HepG2 (cell line): Measurements from ENCODE around the gene PLCG1. TPM values are rescaled to one million over a fixed set of nuclear protein-coding genes. Genes with fewer than 3 reads are reported as not detected.
A peak's percentile ranks its signal among the peaks of the same experiment; 100 is the strongest.

ENCODE experiments used
- ARNTL ChIP-seq: sonication (generic); formaldehyde crosslinking; IDR thresholded peaks from 2 replicates; pipeline ENCODE4 v1.4.0; 2020; ENCODE audit warnings: mild to moderate bottlenecking, missing genetic modification reagents
- ATAD3A ChIP-seq: sonication (generic); formaldehyde crosslinking; IDR thresholded peaks from 2 replicates; pipeline ENCODE4 v1.4.0; 2020; ENCODE audit warnings: missing genetic modification reagents
- ATF1 ChIP-seq: IDR thresholded peaks from 2 replicates; pipeline ENCODE4 v1.6.1; 2016; ENCODE audit warnings: mild to moderate bottlenecking, control low read depth
- DRAP1 ChIP-seq: IDR thresholded peaks from 2 replicates; pipeline ENCODE4 v1.6.1; 2016; ENCODE audit warnings: missing genetic modification reagents, missing compliant biosample characterization
- FOXA1 ChIP-seq, 2 experiments: fragments of 450-650 bp in 1 of 2; sonication (generic) in 1 of 2; formaldehyde crosslinking in 1 of 2; IDR thresholded peaks; 2 replicates each; pipeline versions ENCODE4 v1.4.0 to v1.6.1; 2016 to 2020; ENCODE audit warnings: missing genetic modification reagents in 1 of 2
- FOXJ3 ChIP-seq: sonication (generic); formaldehyde crosslinking; IDR thresholded peaks from 2 replicates; pipeline ENCODE4 v1.4.0; 2020; ENCODE audit warnings: missing genetic modification reagents, mild to moderate bottlenecking, borderline replicate concordance
- FOXO1 ChIP-seq: sonication (generic); formaldehyde crosslinking; IDR thresholded peaks from 2 replicates; pipeline ENCODE4 v1.4.0; 2020; ENCODE audit warnings: missing genetic modification reagents
- GPN1 ChIP-seq: sonication (generic); formaldehyde crosslinking; IDR thresholded peaks from 2 replicates; pipeline ENCODE4 v1.5.1; 2020; ENCODE audit warnings: missing genetic modification reagents, borderline replicate concordance
- MED8 ChIP-seq: sonication (generic); formaldehyde crosslinking; IDR thresholded peaks from 2 replicates; pipeline ENCODE4 v1.8.1; 2023; ENCODE audit warnings: mild to moderate bottlenecking, missing genetic modification reagents; ENCODE audit not compliant: insufficient replicate concordance
- MLLT10 ChIP-seq: sonication (generic); formaldehyde crosslinking; IDR thresholded peaks from 2 replicates; pipeline ENCODE4 v1.4.0; 2020; ENCODE audit warnings: missing genetic modification reagents
- NFAT5 ChIP-seq: sonication (generic); formaldehyde crosslinking; IDR thresholded peaks from 2 replicates; pipeline ENCODE4 v1.4.0; 2020; ENCODE audit warnings: missing genetic modification reagents
- POLR2AphosphoS2 ChIP-seq: IDR thresholded peaks from 2 replicates; pipeline ENCODE4 v1.6.1; 2011; ENCODE audit warnings: low read depth, low read length, improper control_type of control experiment
- RARA ChIP-seq: IDR thresholded peaks from 2 replicates; pipeline ENCODE4 v1.6.1; 2016; ENCODE audit warnings: missing genetic modification reagents, missing compliant biosample characterization
- RORA ChIP-seq: sonication (generic); formaldehyde crosslinking; IDR thresholded peaks from 2 replicates; pipeline ENCODE4 v1.5.0; 2020; ENCODE audit warnings: mild to moderate bottlenecking, missing genetic modification reagents, moderate library complexity
- SALL1 ChIP-seq: sonication (generic); formaldehyde crosslinking; IDR thresholded peaks from 2 replicates; pipeline ENCODE4 v1.8.0; 2022; ENCODE audit warnings: mild to moderate bottlenecking, missing genetic modification reagents
- SMAD3 ChIP-seq: sonication (generic); formaldehyde crosslinking; IDR thresholded peaks from 2 replicates; pipeline ENCODE4 v1.4.0; 2020; ENCODE audit warnings: missing genetic modification reagents
- SNRNP70 ChIP-seq: fragments of 200-400 bp; formaldehyde crosslinking; IDR thresholded peaks from 2 replicates; pipeline ENCODE4 v1.6.1; 2017; ENCODE audit warnings: mild to moderate bottlenecking, low read depth, low read length, moderate library complexity
- SP140L ChIP-seq: sonication (generic); formaldehyde crosslinking; IDR thresholded peaks from 2 replicates; pipeline ENCODE4 v1.4.0; 2020; ENCODE audit warnings: missing genetic modification reagents, borderline replicate concordance
- THYN1 ChIP-seq: sonication (generic); formaldehyde crosslinking; IDR thresholded peaks from 2 replicates; pipeline ENCODE4 v1.8.1; 2023; ENCODE audit warnings: low read depth, mild to moderate bottlenecking, moderate library complexity, missing genetic modification reagents, borderline replicate concordance
- ZFP37 ChIP-seq: sonication (generic); formaldehyde crosslinking; IDR thresholded peaks from 2 replicates; pipeline ENCODE4 v1.4.0; 2020; ENCODE audit warnings: missing genetic modification reagents, borderline replicate concordance
- ZKSCAN8 ChIP-seq: IDR thresholded peaks from 2 replicates; pipeline ENCODE4 v1.6.1; 2016; ENCODE audit warnings: borderline replicate concordance, missing genetic modification reagents, missing compliant biosample characterization
- ZNF138 ChIP-seq: sonication (generic); formaldehyde crosslinking; IDR thresholded peaks from 2 replicates; pipeline ENCODE4 v1.5.0; 2020; ENCODE audit warnings: mild to moderate bottlenecking, low read depth, missing genetic modification reagents
- ZNF225 ChIP-seq: sonication (generic); formaldehyde crosslinking; IDR thresholded peaks from 2 replicates; pipeline ENCODE4 v1.4.0; 2020; ENCODE audit warnings: mild to moderate bottlenecking, missing genetic modification reagents
- ZNF232 ChIP-seq: sonication (generic); formaldehyde crosslinking; IDR thresholded peaks from 2 replicates; pipeline ENCODE4 v1.4.0; 2020; ENCODE audit warnings: missing genetic modification reagents, borderline replicate concordance
- ZNF549 ChIP-seq: sonication (generic); formaldehyde crosslinking; IDR thresholded peaks from 2 replicates; pipeline ENCODE4 v1.5.0; 2020; ENCODE audit warnings: missing genetic modification reagents
- ZNF709 ChIP-seq: sonication (generic); formaldehyde crosslinking; IDR thresholded peaks from 2 replicates; pipeline ENCODE4 v1.5.0; 2020; ENCODE audit warnings: mild to moderate bottlenecking, missing genetic modification reagents
- ZNF772 ChIP-seq: sonication (generic); formaldehyde crosslinking; IDR thresholded peaks from 2 replicates; pipeline ENCODE4 v1.5.0; 2020; ENCODE audit warnings: mild to moderate bottlenecking, missing genetic modification reagents
- polyA plus RNA-seq, 8 experiments: library from polyadenylated mRNA; depleted of rRNA in 3 of 8; stranded (reverse) in 7 of 8; unstranded in 1 of 8; fragments of >200 nt; fragmentation: Illumina TruSeq in 4 of 8; extraction: Trizol in 4 of 8; gene quantifications; 2 replicates each; pipeline versions ENCODE4 v1.2.1 to v1.2.3, GENCODE V29; 2011 to 2016; ENCODE audit warnings: low read depth in 4 of 8, missing spikeins in 1 of 8, mixed read lengths in 1 of 8; ENCODE audit not compliant: insufficient read depth in 1 of 8
- total RNA-seq, 5 experiments: library from RNA; depleted of rRNA; stranded (reverse); fragments of >200 nt; fragmentation: Illumina TruSeq; extraction: Trizol; gene quantifications; 2 replicates each; pipeline ENCODE4 v1.2.3, GENCODE V29; 2016; ENCODE audit warnings: low read depth in 1 of 5

The PLCG1 gene
- total and polyA plus RNA-seq, 2 of the 13 experiments (the other 11 are each of a cell fraction or from before 2014, with no cell fraction given): 85.3 to 158 TPM

DNA sequence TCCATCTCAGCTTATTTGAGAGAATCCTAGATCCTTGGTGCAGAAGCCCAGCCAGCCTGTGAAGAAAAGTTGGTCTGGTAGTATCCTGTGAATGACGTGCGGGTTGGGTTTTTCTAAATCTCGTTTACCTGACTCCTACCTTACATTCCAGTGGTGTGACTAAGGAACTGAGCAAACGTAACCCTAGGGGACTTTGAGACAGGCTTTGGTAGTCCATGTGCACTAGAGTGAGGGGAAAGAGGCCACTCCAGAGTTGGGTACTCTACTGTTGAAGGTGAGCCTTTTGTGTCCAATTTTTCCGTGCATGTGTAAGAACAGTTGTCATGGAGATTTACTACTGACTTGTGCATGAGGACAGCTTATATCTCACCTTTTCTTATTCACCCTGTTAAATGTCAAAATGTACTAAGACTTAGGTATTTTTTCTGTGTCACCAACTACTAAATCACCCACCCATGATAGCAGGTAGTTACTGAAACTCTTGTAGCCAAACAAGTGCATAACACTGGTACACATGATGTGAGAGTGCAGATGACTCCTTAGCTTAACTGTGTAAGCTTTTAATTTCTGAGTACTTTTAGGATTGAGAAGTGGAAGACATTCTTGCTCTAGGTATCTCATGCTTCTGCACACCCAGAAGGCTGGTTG lies 26.3 kb upstream of the PLCG1 start (continued):
- TF ChIP-seq ZNF138 (CRISPR knock-in tag) (no peak), ZNF225 (CRISPR knock-in tag) (no peak), SALL1 (CRISPR knock-in tag) (no peak), ARNTL (CRISPR knock-in tag) (no peak), ATF1 (CRISPR knock-in tag) (no peak), SP140L (CRISPR knock-in tag) (no peak), NFAT5 (no peak), GPN1 (CRISPR knock-in tag) (no peak), FOXO1 (CRISPR knock-in tag) (peak; percentile 45; the same call in 1 of the 2 replicates), ZKSCAN8 (CRISPR knock-in tag) (no peak), ZNF232 (CRISPR knock-in tag) (no peak), ZFP37 (no peak), MED8 (peak; percentile 50), RARA (CRISPR knock-in tag) (0 out of 2 replicates have a peak, but pooled peaks have one; percentile 48), FOXJ3 (CRISPR knock-in tag) (no peak), ZNF709 (CRISPR knock-in tag) (no peak), MLLT10 (CRISPR knock-in tag) (no peak), ZNF772 (CRISPR knock-in tag) (no peak), SNRNP70 (no peak), POLR2AphosphoS2 (no peak), DRAP1 (CRISPR knock-in tag) (no peak; the same call in 1 of the 2 replicates), FOXA1 (IDR thresholded peaks at IDR 0.05) (no peak), FOXA1 (CRISPR knock-in tag; IDR thresholded peaks at IDR 0.05) (no peak), THYN1 (CRISPR knock-in tag) (no peak), ATAD3A (no peak), SMAD3 (no peak), ZNF549 (CRISPR knock-in tag) (no peak), RORA (CRISPR knock-in tag) (no peak)
